DND-41 (cell line): ENCODE measurements around the gene TYR.
"Not testable (repeated sequence)": the region's sequence is repeated elsewhere in the genome, so short reads cannot be mapped to it uniquely, and the experiment has no call there.

ENCODE experiments used
- ATAC-seq: fragments of 200-7000 bp; cut with Tn5 transposase; 3 replicates; pipeline ENCODE4 v1.9.1; 2021; ENCODE audit warnings: low read depth; ENCODE audit not compliant: insufficient read depth
- DNase-seq: peaks from one replicate; pipeline ENCODE4 v3.0.0-alpha.2; 2020
- H2AFZ ChIP-seq: 2 replicates; pipeline ENCODE4 v1.6.0; 2012; ENCODE audit warnings: low read depth, low read length
- H3K27ac ChIP-seq: 2 replicates; pipeline ENCODE4 v1.5.1; 2012; ENCODE audit warnings: low read length, inconsistent platforms
- H3K27me3 ChIP-seq: fragments of 200-600 bp; sonication (generic); 2 replicates; pipeline ENCODE4 v1.6.0; 2012; ENCODE audit warnings: low read length, mild to moderate bottlenecking, inconsistent platforms; ENCODE audit not compliant: insufficient read depth, poor library complexity
- H3K36me3 ChIP-seq: 2 replicates; pipeline ENCODE4 v1.5.1; 2012; ENCODE audit warnings: low read length, inconsistent platforms; ENCODE audit not compliant: insufficient read depth
- H3K4me1 ChIP-seq: 2 replicates; pipeline ENCODE4 v1.5.1; 2012; ENCODE audit warnings: mild to moderate bottlenecking, low read length; ENCODE audit not compliant: insufficient read depth
- H3K4me2 ChIP-seq: 2 replicates; pipeline ENCODE4 v1.6.0; 2012; ENCODE audit warnings: mild to moderate bottlenecking, moderate library complexity, low read length, inconsistent platforms; ENCODE audit not compliant: insufficient read depth
- H3K4me3 ChIP-seq, 2 experiments: fragments of 200-600 bp in 1 of 2; shearing (Covaris generic) in 1 of 2; 2 replicates each; pipeline ENCODE4 v1.5.1; 2012 to 2016; ENCODE audit warnings: inconsistent platforms in 2 of 2, low read length in 2 of 2, mild to moderate bottlenecking in 2 of 2, low read depth in 1 of 2, moderate library complexity in 1 of 2
- H3K79me2 ChIP-seq: 2 replicates; pipeline ENCODE4 v1.6.0; 2012; ENCODE audit warnings: low read length, inconsistent platforms; ENCODE audit not compliant: insufficient read depth
- H3K9ac ChIP-seq: 2 replicates; pipeline ENCODE4 v1.6.0; 2012; ENCODE audit warnings: low read depth, mild to moderate bottlenecking, inconsistent platforms, low read length, moderate library complexity
- H3K9me3 ChIP-seq: 2 replicates; pipeline ENCODE4 v1.5.1; 2012; ENCODE audit warnings: low read length, moderate library complexity, mild to moderate bottlenecking, inconsistent platforms; ENCODE audit not compliant: insufficient read depth, severe bottlenecking
- H4K20me1 ChIP-seq: 2 replicates; pipeline ENCODE4 v1.6.0; 2012; ENCODE audit warnings: low read length; ENCODE audit not compliant: insufficient read depth
- CTCF ChIP-seq: IDR thresholded peaks from 2 replicates; pipeline ENCODE4 v1.5.1; 2012; ENCODE audit warnings: borderline replicate concordance, low read length, moderate library complexity, mild to moderate bottlenecking; ENCODE audit not compliant: poor library complexity, severe bottlenecking; ENCODE audit errors: extremely low read depth
- EZH2 ChIP-seq: IDR thresholded peaks from 3 replicates; pipeline ENCODE4 v1.6.1; 2012; ENCODE audit warnings: borderline replicate concordance, low read depth, mild to moderate bottlenecking, moderate library complexity, low read length, inconsistent platforms; ENCODE audit not compliant: severe bottlenecking

TYR gene

DNA sequence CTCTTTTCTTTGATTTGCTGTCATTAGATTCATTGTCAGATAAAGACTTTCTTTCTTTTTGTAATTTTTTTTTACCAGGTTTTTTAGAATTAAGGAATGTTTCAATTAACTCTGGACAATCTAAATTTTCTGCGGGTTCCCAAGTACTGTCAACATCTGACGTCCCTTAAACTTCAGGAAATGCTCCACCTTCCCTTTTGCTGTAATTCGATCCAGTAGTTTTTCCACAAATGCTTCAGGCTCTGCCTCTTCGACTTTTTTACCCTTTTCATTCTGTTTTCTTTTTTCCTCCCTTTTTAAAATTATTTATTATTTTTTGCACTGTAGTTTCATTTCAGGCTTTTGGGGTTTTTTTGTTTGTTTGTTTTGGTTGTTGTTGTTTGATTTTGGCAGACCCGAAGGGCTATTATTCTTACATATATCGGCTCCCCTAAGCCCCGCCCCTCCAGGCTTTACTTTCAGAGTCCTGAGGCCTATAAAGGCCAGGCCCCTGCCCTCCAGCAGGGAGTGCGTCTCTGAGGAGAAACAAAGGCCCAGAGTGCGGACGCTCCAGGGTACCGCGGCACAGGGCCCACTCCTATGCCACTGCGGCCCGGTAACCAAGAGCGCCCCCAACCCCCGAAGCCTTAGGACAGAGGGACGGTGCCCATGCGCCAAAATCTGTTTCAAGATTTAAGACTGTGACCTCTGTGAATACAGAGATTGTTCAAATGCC lies 116.4 kb downstream of the TYR start:
- Histone ChIP-seq H3K9ac (no peak overlapping the region), H3K9me3 (no peaks in the 10 kb centered on the region), H4K20me1 (no peaks in the 10 kb centered on the region), H3K79me2 (no peaks in the 10 kb centered on the region), H3K27me3 (no peaks in the 10 kb centered on the region), H3K27ac (no peak overlapping the region), H3K4me3 (no peak overlapping the region), H2AFZ (no peak overlapping the region), H3K4me2 (no peak overlapping the region), H3K36me3 (no peaks in the 10 kb centered on the region), H3K4me1 (no peaks in the 10 kb centered on the region)
- TF ChIP-seq CTCF (no peak), EZH2 (no peak)
- DNase-seq (no peak), ATAC-seq (no peak)

- H4K20me1 ChIP-seq, DNase-seq, H3K27me3 ChIP-seq, H3K4me3 ChIP-seq, H3K79me2 ChIP-seq, H2AFZ ChIP-seq, H3K4me2 ChIP-seq, H3K4me1 ChIP-seq, H3K36me3 ChIP-seq, H3K9ac ChIP-seq, H3K9me3 ChIP-seq, H3K27ac ChIP-seq, ATAC-seq: not testable (repeated sequence)
These were observed 117.3 kb downstream of the TYR start for GRCh38 chr11:89295023-89295422.

DNA sequence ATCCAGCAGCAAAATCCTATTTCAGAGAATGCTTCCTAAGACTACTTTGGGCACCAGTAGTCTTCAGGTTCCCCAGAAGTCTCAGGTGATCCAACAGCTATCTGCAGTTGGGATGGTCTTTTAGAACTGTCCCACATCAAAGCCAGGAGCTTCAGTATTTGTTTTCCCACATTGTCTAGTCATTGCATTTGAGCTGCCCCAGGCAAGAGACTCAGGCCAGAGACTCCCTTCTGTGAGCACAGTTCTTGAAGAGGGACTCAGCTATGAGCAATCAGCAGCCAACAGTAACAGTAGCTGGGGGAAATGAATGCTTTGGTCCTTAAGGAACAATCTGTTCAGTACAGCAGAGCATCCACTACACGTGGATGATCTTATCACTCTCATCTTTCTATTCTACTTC lies 125.4 kb downstream of the TYR start:
- H3K79me2 ChIP-seq, H3K27me3 ChIP-seq, H3K9ac ChIP-seq, H2AFZ ChIP-seq, H4K20me1 ChIP-seq, DNase-seq, H3K36me3 ChIP-seq, H3K9me3 ChIP-seq, ATAC-seq, H3K4me1 ChIP-seq, H3K27ac ChIP-seq, H3K4me2 ChIP-seq, H3K4me3 ChIP-seq: not testable (repeated sequence)

DNA sequence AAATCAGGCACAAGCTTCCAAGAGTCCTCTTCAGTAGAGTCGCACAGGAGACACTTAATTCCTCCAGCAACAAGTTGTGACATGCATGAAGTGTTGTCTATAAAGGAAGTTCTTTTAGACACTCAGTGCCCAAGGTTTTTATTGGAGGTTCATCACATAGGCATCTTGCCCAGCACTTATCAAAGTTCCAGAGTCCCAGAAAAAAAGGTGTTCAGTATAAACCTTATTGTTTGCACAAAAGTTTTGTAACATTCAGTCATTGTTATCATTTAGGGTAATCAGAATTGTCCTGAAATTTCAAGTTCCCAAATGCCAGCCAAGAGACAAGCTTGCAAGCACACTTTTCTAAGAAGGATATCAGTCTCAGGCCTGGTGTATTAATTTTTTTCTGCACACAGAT lies 130.6 kb downstream of the TYR start:
- not testable (repeated sequence) for H3K27ac ChIP-seq, H3K4me1 ChIP-seq, H3K27me3 ChIP-seq, H3K36me3 ChIP-seq, H2AFZ ChIP-seq, H3K9ac ChIP-seq, DNase-seq, H3K4me2 ChIP-seq, H4K20me1 ChIP-seq, H3K4me3 ChIP-seq, H3K9me3 ChIP-seq, H3K79me2 ChIP-seq, ATAC-seq

DNA sequence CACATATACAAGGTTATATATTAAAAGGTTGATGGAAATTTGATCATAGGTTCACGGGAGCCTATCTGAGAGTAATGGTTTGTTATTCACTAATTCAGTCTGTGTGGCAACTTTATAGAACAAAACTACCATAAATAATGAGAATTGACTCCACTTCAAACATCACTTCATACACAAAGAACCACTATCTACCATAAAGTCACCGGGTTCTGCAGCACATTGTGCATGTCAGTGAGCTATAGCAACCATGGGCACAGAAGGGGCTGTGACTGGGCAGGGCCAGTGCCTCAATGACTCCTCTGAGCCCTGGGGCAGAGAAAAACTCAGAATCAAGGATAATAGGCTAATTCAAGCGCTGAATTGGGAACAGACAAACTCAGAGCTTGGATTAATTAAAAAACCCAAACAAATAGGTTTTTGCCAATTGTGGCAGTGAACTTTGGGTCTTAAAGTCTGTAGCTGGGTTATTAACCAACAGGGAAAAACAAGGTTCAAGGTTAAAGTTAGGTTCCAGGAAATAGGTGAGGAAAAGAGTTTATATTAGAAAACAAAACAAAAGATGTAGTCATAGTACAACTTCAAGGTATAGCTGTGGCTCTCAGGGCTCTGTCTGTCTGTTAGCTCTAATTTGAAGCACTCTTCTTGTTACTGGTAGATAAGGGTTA lies 131.8 kb downstream of the TYR start:
- H3K27ac ChIP-seq, H3K4me2 ChIP-seq, ATAC-seq, H3K79me2 ChIP-seq, H3K4me1 ChIP-seq, H3K4me3 ChIP-seq, H3K9ac ChIP-seq, H3K27me3 ChIP-seq, H4K20me1 ChIP-seq, H3K9me3 ChIP-seq, H2AFZ ChIP-seq, H3K36me3 ChIP-seq, DNase-seq: not testable (repeated sequence)

GRCh38 chr11:89310607-89311006 lies 132.9 kb downstream of the TYR start:
- not testable (repeated sequence) for DNase-seq, H3K4me1 ChIP-seq, H3K79me2 ChIP-seq, H3K4me2 ChIP-seq, H3K9me3 ChIP-seq, ATAC-seq, H3K27ac ChIP-seq, H3K9ac ChIP-seq, H4K20me1 ChIP-seq, H2AFZ ChIP-seq, H3K27me3 ChIP-seq, H3K36me3 ChIP-seq, H3K4me3 ChIP-seq
